Loucy (cell line): ENCODE data around the gene RELL1.

Experiments used
- H2AFZ ChIP-seq: fragments of 200-600 bp; sonication (generic); 2 replicates; pipeline ENCODE4 v1.6.0; 2016; ENCODE audit warnings: antibody characterized with exemption, mild to moderate bottlenecking, low read length, moderate library complexity
- H3F3A ChIP-seq: fragments of 200-600 bp; 2 replicates; pipeline ENCODE4 v1.6.0; 2016; ENCODE audit warnings: antibody characterized with exemption, low read depth, mild to moderate bottlenecking
- H3K27me3 ChIP-seq: fragments of 200-600 bp; sonication (generic); 2 replicates; pipeline ENCODE4 v1.6.1; 2014; ENCODE audit warnings: low read length, mild to moderate bottlenecking; ENCODE audit not compliant: insufficient read depth, poor library complexity, severe bottlenecking
- H3K36me3 ChIP-seq: fragments of 200-600 bp; sonication (generic); 2 replicates; pipeline ENCODE4 v1.6.1; 2016; ENCODE audit warnings: low read length; ENCODE audit not compliant: insufficient read depth
- H3K4me1 ChIP-seq: fragments of 200-600 bp; sonication (generic); 2 replicates; pipeline ENCODE4 v1.5.1; 2014; ENCODE audit warnings: low read length, mild to moderate bottlenecking; ENCODE audit not compliant: insufficient read depth, poor library complexity, severe bottlenecking
- H3K4me2 ChIP-seq: fragments of 200-600 bp; sonication (generic); 2 replicates; pipeline ENCODE4 v1.6.0; 2014; ENCODE audit warnings: antibody characterized with exemption, low read length, low read depth, mild to moderate bottlenecking; ENCODE audit not compliant: poor library complexity, severe bottlenecking
- H3K4me3 ChIP-seq: fragments of 200-600 bp; sonication (generic); 2 replicates; pipeline ENCODE4 v1.5.1; 2014; ENCODE audit warnings: low read length, mild to moderate bottlenecking, mixed read lengths; ENCODE audit not compliant: poor library complexity, severe bottlenecking
- H3K79me2 ChIP-seq: fragments of 200-600 bp; sonication (generic); 2 replicates; pipeline ENCODE4 v1.6.1; 2014; ENCODE audit warnings: low read length; ENCODE audit not compliant: insufficient read depth
- H3K9ac ChIP-seq: fragments of 200-600 bp; sonication (generic); 2 replicates; pipeline ENCODE4 v1.6.0; 2014; ENCODE audit warnings: mild to moderate bottlenecking, low read depth, low read length, moderate library complexity; ENCODE audit not compliant: poor library complexity, severe bottlenecking
- H3K9me2 ChIP-seq: fragments of 200-600 bp; sonication (generic); replicated peaks from 2 replicates; pipeline ENCODE4 v1.6.1; 2016; ENCODE audit warnings: low read depth, low read length, mixed read lengths
- H3K9me3 ChIP-seq: fragments of 200-600 bp; sonication (generic); 2 replicates; pipeline ENCODE4 v1.6.1; 2014; ENCODE audit warnings: mild to moderate bottlenecking, antibody characterized with exemption, low read length, low read depth; ENCODE audit not compliant: insufficient read depth
- H4K20me1 ChIP-seq: fragments of 200-600 bp; sonication (generic); 2 replicates; pipeline ENCODE4 v1.6.0; 2014; ENCODE audit warnings: antibody characterized with exemption, low read length, mild to moderate bottlenecking; ENCODE audit not compliant: insufficient read depth, poor library complexity, severe bottlenecking
- CTCF ChIP-seq: fragments of 200-600 bp; sonication (generic); conservative IDR thresholded peaks from 2 replicates; pipeline ENCODE4 v1.5.1; 2014; ENCODE audit warnings: mild to moderate bottlenecking, antibody characterized with exemption, low read length
- EZH2phosphoT487 ChIP-seq: fragments of 200-600 bp; IDR thresholded peaks from 2 replicates; pipeline ENCODE4 v1.6.1; 2018; ENCODE audit warnings: antibody characterized with exemption, mild to moderate bottlenecking, moderate library complexity, borderline replicate concordance

The RELL1 gene

GRCh38 chr4:37666625-37667071 is 19.5 kb downstream of the RELL1 start:
- Histone ChIP-seq H3K9ac (no peak overlapping the region), H4K20me1 (no peaks in the 10 kb centered on the region), H3F3A (no peaks in the 10 kb centered on the region), H2AFZ (no peak overlapping the region), H3K36me3 (no peaks in the 10 kb centered on the region), H3K4me3 (no peak overlapping the region), H3K9me3 (no peaks in the 10 kb centered on the region), H3K27me3 (no peaks in the 10 kb centered on the region), H3K4me1 (peaks cover 36% of the 10 kb centered on the region), H3K9me2 (no peaks in the 10 kb centered on the region), H3K4me2 (peak overlapping the region; percentile 55), H3K79me2 (peaks cover 27% of the 10 kb centered on the region; the same call in 1 of the 2 replicates)
- TF ChIP-seq CTCF (0 out of 2 replicates have a peak, but pooled peaks have one; percentile 16), EZH2phosphoT487 (no peak)

GRCh38 chr4:37665333-37666320 is 20.5 kb downstream of the RELL1 start:
- Histone ChIP-seq H3K9ac (no peak overlapping the region), H3K4me3 (no peak overlapping the region), H3K4me1 (peaks cover 36% of the 10 kb centered on the region), H3K79me2 (peaks cover 27% of the 10 kb centered on the region; the same call in 1 of the 2 replicates), H3K4me2 (no peak overlapping the region), H3K36me3 (no peaks in the 10 kb centered on the region), H3K9me3 (no peaks in the 10 kb centered on the region), H3K27me3 (no peaks in the 10 kb centered on the region), H3K9me2 (no peaks in the 10 kb centered on the region), H2AFZ (no peak overlapping the region), H4K20me1 (no peaks in the 10 kb centered on the region), H3F3A (no peaks in the 10 kb centered on the region)
- TF ChIP-seq EZH2phosphoT487 (no peak), CTCF (no peak)

GRCh38 chr4:37664696-37665095 is 21.5 kb downstream of the RELL1 start:
- TF ChIP-seq EZH2phosphoT487 (no peak), CTCF (no peak)
- Histone ChIP-seq H3K4me1 (peaks cover 32% of the 10 kb centered on the region), H4K20me1 (no peaks in the 10 kb centered on the region)

More at GRCh38 chr4:37664696-37665095, 21.5 kb downstream of the RELL1 start:
- no peak overlapping the region for H3K9ac ChIP-seq
- H3K4me3 ChIP-seq: no peak overlapping the region
- H3K79me2 ChIP-seq: peaks cover 31% of the 10 kb centered on the region; the same call in 1 of the 2 replicates
- no peaks in the 10 kb centered on the region for H3K36me3 ChIP-seq
- H3K9me2 ChIP-seq: no peaks in the 10 kb centered on the region
- no peak overlapping the region for H2AFZ ChIP-seq
- H3K9me3 ChIP-seq: no peaks in the 10 kb centered on the region
- H3F3A ChIP-seq: no peaks in the 10 kb centered on the region
- no peak overlapping the region for H3K4me2 ChIP-seq
- no peaks in the 10 kb centered on the region for H3K27me3 ChIP-seq
